ENCODE measurements around the gene ASCC3.

Gene ASCC3

DNA sequence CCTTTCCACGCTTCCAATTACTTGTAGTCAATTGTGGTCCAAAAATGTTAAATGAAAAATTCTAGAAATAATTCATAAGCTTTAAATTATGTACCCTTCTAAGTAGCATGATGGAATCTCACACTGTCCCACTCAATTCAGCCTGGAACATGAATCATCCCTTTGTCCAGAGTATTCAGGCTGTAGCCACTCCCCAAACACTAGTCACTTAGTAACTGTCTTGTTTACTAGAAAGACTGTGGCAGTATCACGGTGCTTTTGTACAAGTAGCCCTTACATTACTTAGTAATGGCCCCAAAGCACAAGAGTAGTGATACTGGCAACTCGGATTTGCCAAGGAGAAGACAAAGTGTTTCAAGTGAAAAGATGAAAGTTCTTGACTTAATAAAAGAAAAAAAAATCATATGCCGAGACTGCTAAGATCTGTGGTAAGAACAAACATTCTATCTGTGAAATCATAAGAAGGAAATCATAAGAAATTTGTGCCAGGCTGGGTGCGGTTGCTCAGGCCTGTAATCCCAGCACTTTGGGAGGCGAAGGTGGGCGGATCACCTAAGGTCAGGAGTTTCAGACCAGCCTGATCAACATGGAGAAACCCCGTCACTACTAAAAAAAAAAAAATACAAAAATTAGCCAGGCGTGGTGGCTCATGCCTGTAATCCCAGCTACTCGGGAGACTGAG is 247.9 kb downstream of the ASCC3 start:
- no peak overlapping the region for H3K4me3 ChIP-seq (ENCODE audit: low read depth, low read length)
- DNase-seq (ENCODE audit: low read depth) = peak; percentile 92
- TF ChIP-seq, protein P1, sequence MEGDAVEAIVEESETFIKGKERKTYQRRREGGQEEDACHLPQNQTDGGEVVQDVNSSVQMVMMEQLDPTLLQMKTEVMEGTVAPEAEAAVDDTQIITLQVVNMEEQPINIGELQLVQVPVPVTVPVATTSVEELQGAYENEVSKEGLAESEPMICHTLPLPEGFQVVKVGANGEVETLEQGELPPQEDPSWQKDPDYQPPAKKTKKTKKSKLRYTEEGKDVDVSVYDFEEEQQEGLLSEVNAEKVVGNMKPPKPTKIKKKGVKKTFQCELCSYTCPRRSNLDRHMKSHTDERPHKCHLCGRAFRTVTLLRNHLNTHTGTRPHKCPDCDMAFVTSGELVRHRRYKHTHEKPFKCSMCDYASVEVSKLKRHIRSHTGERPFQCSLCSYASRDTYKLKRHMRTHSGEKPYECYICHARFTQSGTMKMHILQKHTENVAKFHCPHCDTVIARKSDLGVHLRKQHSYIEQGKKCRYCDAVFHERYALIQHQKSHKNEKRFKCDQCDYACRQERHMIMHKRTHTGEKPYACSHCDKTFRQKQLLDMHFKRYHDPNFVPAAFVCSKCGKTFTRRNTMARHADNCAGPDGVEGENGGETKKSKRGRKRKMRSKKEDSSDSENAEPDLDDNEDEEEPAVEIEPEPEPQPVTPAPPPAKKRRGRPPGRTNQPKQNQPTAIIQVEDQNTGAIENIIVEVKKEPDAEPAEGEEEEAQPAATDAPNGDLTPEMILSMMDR (conservative IDR thresholded peaks at IDR 0.05; ENCODE audit: low read depth, low read length) = no peak

DNA sequence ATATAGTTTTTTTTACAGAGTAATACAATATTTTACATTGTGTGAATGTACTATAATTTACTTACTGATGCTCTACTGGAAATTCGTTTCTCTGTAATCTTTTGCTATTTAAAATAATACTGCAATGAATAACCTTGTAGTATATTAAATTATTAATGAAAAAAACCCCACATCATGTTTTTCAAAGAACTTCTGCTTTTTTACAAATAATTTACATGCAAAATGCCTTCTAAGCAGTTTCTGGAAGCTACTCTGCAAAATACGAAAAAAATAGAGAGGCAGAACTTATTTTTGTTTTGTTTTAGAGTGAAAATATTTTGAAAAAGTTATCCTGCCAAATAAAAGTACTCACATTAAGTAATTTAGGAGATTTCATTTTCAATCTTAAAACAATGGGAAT is 250.6 kb downstream of the ASCC3 start:
- no peak for DNase-seq (ENCODE audit: low read depth)
- TF ChIP-seq, protein P1 (conservative IDR thresholded peaks at IDR 0.05; ENCODE audit: low read depth, low read length) = no peak
- H3K4me3 ChIP-seq (ENCODE audit: low read depth, low read length) = no peak overlapping the region

DNA sequence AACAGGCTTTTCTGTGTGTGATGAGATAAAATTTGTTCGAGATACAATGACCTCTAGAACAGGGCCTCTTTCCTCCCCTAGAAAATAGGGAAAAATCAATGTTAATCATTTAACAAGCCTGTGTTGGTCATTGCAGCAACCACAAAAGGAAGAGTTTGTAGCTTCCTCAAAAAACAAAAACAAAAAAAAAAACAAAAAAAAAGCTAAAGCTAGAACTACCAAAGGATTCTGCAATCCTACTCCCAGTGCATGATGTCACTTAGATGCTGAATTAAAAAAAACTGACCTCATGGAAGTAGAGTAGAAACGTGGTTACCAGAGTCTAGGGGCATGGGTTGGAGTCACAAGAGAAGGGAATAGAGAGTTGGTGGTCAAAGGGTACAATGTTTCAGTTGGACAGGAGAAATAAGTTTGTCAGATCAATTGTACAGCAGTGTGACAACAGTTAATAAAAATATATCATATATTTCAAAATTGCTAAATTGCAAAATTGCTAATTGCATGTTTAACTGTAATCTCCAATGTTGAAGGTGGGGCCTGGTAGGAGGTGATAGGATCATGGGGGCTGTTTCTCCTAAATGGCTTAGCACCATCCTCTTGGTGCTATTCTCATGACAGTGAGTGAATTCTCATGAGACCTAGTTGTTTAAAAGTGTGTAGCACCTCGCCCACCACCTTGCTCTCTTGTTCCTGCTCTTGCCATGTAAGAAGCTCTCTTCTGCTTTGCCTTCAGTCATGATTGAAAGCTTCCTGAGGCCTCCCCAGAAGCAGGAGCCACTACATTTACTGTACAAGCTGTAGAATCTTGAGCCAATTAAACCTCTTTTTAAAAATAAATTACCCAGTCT is 253.0 kb downstream of the ASCC3 start:
- DNase-seq (ENCODE audit: low read depth) = no peak
- TF ChIP-seq, protein P1 (conservative IDR thresholded peaks at IDR 0.05; ENCODE audit: low read depth, low read length) = no peak
- no peak overlapping the region for H3K4me3 ChIP-seq (ENCODE audit: low read depth, low read length)

DNA sequence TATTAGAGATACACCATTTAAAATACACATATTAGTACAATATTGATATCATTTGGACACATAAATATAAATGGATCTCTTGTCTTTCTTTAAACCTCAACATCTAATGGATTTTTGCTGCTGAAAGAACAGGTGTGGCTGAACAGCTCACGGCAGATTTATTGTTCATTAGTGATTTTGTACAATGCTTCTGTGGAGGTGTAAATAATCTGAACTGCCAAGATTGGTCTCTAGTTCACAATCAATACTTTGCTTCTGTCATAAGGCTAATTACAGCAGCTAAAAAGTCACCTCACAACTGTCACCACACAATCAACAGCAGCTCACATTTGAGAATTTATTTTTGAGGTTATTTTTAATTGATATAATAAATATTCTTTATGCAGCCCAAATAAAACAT is 254.4 kb downstream of the ASCC3 start:
- TF ChIP-seq, protein P1 (conservative IDR thresholded peaks at IDR 0.05; ENCODE audit: low read depth, low read length) = no peak
- no peak overlapping the region for H3K4me3 ChIP-seq (ENCODE audit: low read depth, low read length)
- no peak for DNase-seq (ENCODE audit: low read depth)

DNA sequence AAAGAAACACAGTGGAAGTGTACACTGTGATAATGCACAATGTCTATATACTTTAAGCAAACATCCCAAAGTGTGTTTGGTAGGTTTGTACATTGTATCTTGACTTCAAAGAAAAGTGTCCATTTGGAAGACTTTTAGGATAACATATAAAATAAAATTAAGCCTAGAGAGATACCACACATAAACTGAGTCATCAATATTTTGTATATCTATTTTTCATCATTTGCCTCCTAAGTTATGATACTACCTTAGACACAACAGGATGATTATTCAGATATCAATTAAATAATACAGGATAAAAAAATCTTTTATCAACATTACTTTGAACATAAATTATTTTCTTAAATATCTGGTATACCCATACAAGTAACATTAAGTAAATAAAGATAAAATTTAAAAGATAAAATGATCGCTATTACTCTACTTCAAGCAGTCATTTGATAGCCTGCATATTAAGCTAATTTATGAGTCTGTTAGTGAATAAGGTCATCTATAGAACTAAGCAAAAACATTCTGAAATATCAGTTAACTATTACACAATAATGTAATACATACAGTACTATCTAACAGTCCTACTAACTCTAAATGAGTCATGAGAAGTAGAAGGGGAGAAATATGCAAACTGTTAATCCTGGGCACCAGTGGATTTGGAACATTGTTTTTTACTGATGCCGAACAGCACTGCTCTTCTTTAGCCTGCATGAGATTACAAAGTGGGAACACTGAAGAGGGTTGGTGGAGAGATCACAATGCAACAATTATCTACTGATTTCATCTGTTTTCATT is 258.0 kb downstream of the ASCC3 start:
- peak; percentile 80 for DNase-seq (ENCODE audit: low read depth)
- TF ChIP-seq, protein P1 (conservative IDR thresholded peaks at IDR 0.05; ENCODE audit: low read depth, low read length) = no peak

DNA sequence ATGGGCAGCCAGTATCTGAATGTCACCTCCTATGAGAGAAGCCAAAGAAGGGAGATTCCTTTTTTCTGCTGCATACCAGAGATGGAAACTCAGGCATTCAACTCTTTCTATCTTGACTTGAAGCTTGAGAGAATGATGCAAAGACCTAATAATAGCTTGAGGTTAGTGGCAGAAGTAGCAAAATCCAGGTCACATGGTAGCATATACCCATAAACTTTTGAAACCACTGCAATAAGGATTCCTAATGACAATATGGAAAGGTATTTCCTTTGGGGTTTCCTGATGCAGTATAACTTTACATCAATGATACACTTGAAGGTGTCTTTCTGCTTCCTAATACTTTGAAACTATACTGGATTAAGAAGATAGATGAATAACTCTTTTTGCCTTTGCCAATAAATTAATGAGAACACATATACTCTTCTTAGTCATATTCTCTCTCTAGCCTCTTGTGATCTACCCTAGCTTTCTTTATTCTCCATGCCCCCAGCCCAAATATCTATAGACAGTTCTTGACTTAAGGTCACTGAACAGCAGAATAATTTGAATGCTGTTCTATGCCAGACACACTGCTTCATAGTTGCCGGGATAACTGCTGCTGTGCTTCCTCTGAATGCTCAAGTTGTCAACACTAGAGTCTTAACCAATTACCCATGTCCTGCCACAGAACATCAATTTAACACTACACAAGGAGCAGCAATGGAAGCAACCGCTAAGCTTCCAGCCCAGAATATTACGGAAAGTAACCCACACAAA is 260.9 kb downstream of the ASCC3 start:
- DNase-seq (ENCODE audit: low read depth) = peak; percentile 92
- TF ChIP-seq, protein P1 (conservative IDR thresholded peaks at IDR 0.05; ENCODE audit: low read depth, low read length) = no peak
- H3K4me3 ChIP-seq (ENCODE audit: low read depth, low read length) = no peak overlapping the region

More for the DNA sequence above, 258.0 kb downstream of the ASCC3 start:
- no peak overlapping the region for H3K4me3 ChIP-seq (ENCODE audit: low read depth, low read length)
